Spleen (tissue), 7 donors: Measurements from ENCODE around the gene PDE8B.
"Not testable (repeated sequence)": the region's sequence is repeated elsewhere in the genome, so short reads cannot be mapped to it uniquely, and the experiment has no call there.

ENCODE experiments used
- CTCF ChIP-seq, 11 experiments: fragments of 200-600 bp in 7 of 11; fragments of 450-650 bp in 4 of 11; sonication (generic) in 4 of 11; IDR thresholded peaks in 8 of 11; conservative IDR thresholded peaks in 3 of 11; 1 replicate in 7 of 11; 2 replicates in 4 of 11; pipeline versions ENCODE4 v1.4.0 to v1.8.0; 2016 to 2021; ENCODE audit warnings: antibody characterized with exemption in 11 of 11, inconsistent platforms in 4 of 11, mild to moderate bottlenecking in 1 of 11
- POLR2A ChIP-seq, 3 donors: fragments of 450-650 bp; IDR thresholded peaks; one replicate each; pipeline ENCODE4 v1.5.1; 2017; ENCODE audit warnings: antibody characterized with exemption in 3 of 3, mild to moderate bottlenecking in 1 of 3
- POLR2AphosphoS5 ChIP-seq, 3 donors: sonication (generic); formaldehyde crosslinking; IDR thresholded peaks; one replicate each; pipeline ENCODE4 v1.5.1; 2017; ENCODE audit warnings: antibody characterized with exemption in 3 of 3
- donor health status: DM: no; HTN: no; CAD: no; lungs with moderate emphysema.
- donor health status: DM: no; HTN: no; CAD: no.
- donor health status: DM: no; HTN: no; CAD: no.

DNA sequence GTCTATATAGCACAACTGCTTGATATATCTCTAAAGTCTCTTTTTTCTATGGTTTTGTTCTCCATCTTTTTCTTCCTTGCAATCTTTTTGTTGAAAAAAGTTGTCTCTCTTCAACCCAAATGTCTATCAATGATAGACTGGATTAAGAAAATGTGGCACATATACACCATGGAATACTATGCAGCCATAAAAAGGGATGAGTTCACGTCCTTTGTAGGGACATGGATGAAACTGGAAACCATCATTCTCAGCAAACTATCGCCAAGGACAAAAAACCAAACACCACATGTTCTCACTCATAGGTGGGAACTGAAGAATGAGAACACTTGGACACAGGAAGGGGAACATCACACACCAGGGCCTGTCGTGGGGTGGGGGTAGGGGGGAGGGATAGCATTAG lies 258.4 kb downstream of the PDE8B start:
- not testable (repeated sequence) for TF ChIP-seq CTCF (IDR thresholded peaks at IDR 0.05 in 8 of 11, conservative IDR thresholded peaks at IDR 0.05 in 3 of 11); POLR2A (IDR thresholded peaks at IDR 0.05); POLR2AphosphoS5 (IDR thresholded peaks at IDR 0.05)
